CD4-positive, alpha-beta T cell treated with Interleukin-2 at 100 ng/mL for 4 hours (primary cell): Measurements from ENCODE around the gene CHSY1.
A peak's percentile ranks its signal among the peaks of the same experiment; 100 is the strongest.

Source experiments
- DNase-seq: peaks from one replicate; pipeline ENCODE4 v3.0.0-alpha.2; 2020; ENCODE audit warnings: low spot score

Gene CHSY1

DNA sequence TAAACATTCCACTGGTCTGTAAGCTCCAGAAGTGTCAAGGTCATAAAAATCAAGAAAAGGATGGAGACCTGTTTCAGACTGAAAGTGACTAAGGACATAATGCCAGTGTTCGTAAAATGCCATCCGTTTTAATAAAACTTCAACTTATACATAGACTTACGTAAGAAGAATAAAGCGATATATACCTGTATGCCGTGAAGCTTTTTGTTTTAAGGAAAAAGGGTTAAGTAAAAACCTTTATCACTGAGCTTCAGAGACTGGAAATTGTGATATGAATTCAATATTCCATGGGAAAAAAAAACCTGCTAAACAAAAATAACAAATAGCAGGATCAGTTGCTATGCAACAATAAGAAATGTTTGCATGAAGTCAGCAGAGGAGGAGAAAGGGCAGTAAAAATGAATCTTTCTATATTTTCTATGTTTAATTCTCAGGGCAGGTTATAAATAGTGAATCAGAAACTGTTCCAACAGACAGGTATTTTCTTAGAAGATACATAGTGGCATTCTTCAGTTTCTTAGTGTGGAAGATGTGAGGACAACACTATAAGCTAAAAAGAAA lies 42.5 kb downstream of the CHSY1 start:
- DNase-seq = no peak

DNA sequence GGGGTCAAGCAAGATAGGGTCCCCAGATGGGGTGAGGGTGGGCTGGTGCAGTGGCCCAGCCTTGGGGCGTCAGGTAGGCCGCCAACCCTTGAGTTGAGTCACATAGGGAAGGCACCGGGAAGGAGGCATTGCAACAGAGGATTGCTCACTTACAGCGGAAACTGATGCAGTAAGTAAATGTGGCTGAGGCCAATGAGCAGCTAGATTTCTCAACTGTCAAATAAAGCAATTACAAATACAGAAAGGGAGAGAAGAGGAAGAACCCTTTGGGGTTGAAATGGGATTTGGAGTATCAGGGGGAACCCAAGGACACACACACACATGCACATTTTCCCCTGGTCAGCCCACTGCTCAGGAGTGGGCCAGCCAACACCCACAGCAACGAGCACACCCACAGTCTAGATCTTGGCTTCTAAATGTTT lies 44.0 kb downstream of the CHSY1 start:
- DNase-seq = no peak

DNA sequence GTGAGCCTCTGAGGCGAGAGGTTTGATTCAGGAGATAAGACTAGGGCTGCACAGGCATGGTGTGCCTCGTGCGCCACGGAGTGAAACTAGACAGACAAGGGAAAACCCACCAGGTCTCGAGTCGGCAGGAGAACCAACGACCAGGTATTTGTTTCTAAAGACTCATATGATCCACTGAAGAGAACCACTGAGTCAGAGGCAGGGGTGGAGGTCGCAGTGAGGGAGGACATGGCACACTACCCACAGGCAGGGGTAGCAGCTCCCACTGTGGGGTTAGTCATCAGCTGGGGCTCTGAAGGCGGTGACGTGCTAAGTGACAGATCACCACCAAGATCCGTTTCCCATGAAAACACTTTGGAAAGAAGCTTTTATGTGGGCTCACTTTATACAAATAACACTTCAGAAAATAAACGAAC lies 45.7 kb downstream of the CHSY1 start:
- peak; percentile 87 for DNase-seq

DNA sequence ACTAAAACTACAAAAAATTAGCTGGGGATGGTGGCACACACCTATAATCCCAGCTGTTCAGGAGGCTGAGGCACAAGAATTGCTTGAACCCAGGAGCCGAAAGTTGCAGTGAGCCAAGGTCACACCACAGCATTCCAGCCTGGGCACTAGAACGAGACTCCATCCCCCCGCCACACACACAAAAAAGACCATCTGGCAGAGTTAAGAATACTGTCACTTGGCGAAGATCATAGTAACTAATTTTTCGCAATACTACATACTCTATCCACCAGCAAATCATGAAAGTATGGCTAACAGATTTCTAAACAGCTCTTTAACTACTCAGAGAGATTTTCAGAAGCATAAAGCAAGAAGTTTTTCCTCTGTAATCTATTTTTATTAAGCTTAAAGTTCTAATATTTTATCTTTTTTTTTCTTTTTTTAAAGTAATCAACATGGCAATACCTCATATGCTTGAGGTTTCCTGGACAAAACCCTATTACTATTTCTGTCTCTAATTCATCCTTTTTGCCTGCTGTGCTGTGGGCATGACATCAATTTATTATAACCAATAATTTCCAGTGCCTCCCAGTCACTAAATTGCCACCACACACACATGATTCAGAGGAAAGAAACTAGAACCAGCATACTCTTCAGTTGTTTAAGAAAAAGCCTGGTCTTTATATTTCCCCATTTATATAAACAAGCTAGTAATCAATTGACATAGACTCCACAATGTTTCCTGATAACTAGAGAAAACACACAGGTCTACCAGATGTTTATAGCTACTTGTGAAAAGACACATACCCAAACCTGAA lies 46.9 kb downstream of the CHSY1 start:
- DNase-seq = no peak

DNA sequence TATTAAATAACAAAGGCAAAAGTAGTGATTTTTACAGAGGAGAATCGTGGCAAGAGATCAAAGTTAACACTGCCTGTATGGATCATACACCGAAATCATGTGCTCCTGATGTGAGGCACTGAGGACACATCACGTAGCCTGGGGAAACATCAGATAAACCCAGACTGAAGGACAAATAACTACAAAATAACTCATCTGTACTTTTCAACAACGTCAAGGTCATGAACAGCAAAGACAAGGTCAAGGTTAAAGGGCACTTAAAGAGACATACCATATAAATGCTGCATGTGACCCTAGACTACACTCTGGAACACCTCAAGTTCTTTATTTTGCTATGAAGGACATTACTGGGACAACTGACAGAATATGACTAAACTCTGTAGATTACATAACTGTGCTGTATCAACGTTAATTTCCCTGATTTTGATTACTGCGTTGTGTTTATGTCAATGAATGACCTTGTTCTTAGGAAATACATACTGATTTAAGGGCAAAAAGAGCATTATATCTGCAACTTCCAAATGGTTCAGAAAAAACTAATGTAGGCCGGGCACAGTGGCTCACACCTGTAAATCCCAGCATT lies 48.1 kb downstream of the CHSY1 start:
- DNase-seq = no peak

DNA sequence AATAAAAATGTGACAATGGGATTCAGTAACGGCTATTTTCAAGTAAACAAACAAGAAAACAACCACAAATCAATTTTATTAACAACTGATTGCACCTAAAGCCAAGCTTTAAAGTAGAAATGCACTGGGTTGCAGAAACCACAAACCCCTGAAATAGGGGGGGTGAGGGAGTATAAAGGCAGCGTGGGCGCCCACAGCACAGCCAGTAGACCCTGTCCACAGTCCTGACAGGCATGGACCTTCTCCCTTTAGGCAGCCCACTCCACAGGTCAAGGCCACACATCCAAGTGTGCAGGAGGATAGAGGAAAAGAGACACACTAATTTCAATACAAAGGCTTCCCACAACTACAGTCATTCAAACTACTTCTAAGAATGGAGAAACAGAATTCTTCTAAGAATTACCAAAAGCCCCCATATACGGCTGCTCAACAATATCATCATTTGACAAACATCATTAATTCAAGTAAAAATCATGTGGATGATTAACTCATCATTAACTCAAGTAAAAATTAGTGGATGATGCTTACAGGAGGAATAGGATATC lies 48.7 kb downstream of the CHSY1 start:
- peak; percentile 17 for DNase-seq

DNA sequence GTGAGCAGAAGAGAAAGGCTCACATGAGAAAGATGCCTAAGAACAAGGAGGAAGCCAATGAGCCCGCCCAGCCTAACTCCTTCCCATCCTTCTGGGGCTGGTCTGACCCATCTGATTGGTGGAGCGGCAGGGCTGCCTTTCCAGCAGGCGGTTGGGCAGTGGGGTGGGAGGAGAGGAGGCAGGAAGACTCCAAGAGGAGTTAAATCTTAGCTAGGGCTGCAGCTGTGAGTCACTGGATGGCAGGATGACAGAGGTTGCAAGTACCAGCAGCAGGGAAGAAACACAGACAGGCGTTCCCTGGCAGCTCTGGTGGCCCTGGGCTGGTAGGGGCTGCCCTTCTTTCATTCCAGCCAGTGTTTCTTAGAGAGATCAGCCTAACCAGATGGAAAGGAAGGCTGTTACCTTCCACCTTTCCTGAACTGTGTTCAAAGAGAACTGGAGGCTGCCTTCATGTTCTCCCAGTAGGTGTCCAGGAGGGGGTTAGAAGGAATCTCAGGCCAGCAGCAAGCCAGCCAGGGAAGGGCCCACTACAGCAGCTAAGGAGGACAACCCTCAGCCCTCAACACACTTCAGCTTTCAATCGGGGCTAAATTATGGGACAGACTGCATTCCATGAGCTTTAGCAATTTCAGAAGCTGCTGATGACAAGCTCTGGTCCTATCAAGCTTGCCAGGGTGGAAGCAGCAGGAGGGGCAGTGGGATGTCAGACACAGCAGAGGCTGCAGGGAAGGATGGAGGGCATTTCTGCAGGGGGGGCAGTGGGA lies 50.3 kb downstream of the CHSY1 start:
- DNase-seq = no peak

DNA sequence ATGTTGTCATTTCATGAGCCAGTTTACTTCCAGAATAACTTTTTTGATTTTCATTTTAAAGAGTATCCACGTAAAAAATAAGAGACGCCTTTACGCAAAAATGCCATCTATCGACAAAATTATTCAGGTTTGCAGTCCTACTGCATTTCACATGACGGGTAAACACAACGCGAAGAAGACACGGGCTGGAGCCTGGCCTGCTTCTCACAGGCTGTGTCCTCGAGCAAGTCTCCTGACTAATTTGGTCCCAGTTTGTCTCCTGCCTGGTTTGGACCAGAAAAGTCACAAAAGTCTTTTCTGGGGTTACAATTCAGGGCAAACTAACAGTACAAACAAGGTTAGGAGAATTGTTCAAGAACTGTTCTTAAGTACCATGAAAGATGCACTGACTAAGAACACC lies 51.7 kb downstream of the CHSY1 start:
- no peak for DNase-seq

DNA sequence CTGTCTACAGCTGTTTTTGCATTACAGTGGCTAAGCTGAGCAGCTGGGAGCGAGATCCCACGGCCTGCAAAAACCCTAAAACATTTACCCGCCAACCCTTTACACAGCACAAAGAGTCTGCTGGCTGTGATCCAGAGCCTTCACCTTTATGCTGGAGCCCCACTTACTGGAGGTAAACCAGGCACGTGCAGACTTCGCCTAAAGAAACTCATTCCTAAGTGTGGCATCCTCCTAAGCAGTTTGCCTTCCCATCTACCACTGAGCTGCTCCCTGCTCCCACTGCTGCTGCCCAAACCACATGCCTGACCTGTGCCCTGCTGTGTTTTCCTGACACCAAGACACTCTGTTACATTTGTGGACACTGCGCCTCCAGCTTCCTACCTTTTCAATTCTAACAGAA lies 53.0 kb downstream of the CHSY1 start:
- DNase-seq = no peak

DNA sequence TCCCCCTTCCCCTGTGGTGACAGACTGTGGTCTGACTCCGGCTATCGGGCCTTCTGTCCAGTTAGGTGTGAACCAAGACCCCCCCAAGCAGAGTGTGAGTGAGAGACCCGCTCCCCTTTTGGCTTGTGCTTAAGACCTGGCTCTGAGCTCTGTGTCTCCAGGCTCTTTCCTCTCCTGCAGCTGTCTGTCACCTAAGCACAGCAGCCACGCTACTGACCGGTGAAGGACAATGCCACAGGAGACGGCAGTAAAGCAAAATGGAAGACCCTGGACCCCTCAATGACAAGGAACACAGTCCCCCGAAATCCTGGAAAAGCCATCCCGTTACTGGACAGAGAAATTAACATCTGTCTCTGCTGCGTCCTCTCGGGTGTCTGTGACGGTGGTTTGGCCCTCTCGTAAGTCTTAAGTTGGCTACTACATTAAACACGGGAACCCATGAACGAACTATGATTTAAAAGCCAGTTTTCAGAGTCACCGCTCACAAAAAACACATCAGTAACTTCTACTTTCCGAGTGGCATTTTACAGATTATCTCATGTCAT lies 53.7 kb downstream of the CHSY1 start:
- no peak for DNase-seq

DNA sequence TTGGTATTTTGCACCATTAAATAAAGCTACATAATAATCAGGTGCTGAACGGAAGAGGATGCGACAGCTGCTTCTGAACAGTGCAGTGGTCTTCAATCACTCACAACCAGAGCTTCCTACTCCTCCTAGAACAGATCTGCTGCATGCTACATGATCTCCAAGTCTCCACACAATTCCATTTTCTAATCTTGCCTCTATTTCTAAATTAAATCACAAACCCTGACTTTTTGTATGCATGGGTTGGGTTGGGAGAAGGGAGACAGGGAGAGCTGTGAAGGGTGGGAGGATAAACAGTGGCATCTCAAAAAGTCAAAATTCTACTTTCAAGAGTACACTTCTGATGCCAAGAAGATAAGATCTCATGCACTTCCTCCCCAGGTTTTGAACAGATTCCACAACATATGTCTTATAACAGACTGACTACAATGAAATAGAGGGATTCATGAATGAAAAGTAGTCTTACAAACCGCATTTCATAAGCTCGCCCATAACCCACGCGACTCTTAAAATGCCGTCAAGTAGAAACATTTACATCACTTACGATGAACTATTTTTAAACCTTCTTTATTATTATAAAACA lies 57.2 kb downstream of the CHSY1 start:
- no peak for DNase-seq

DNA sequence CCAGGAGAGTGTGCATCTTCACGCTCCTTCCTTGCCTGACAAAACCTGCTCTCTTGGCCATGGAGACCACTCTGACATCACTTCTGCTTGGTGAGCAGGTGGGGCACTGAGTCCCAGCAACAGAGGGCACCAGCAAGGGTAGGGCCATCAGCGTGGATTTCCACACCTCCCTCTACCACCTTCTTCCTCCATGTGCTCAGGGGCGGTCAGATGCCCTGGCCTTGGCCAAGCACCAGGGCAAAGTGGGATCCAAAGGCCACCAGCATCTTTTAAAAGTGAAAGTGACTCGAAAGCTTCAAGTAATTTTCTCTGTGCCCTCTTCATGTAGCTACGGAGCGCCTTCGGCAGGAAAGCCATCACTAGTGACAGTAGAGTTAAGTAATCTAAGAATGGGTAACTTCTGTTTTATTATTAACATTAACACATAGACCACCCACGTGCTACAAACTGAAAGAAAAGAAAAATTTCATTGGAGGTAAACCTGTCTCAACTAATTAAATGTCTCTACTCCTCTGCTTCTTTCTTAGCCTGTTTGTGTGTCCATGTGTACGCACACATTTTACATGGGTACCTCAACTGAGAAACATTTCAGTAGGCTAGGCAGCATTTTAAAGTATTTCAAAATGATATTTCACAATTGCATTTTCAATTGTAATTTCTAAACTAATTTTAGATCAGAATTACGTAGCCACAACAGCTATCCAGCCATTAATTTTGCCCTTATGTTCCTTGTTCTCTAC lies 57.9 kb downstream of the CHSY1 start:
- no peak for DNase-seq

DNA sequence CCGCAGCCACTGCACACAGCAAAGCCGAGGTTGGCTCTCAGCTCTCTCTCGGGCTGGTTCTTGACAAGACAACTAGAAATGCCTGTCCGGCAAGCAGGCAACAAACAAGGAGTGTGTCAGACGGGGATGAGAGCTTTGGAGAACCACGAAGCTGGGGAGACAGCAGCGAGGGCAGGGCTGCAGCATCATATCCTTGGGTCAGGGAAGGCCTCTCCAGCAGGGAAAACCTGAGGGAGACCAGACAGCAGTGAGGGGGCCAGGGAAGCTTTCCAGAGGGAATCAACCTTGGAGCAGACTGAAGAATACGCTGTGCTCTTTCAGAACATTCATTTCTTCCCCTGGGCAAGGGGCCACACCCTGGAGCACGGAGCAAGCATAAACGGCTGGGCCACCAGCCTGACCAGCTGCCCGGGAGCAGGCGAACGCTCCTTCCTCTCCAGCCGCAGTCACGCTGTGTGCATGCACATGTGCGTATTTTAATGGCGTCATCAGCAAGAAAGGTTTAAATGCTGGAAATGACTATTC lies 58.7 kb downstream of the CHSY1 start:
- no peak for DNase-seq

DNA sequence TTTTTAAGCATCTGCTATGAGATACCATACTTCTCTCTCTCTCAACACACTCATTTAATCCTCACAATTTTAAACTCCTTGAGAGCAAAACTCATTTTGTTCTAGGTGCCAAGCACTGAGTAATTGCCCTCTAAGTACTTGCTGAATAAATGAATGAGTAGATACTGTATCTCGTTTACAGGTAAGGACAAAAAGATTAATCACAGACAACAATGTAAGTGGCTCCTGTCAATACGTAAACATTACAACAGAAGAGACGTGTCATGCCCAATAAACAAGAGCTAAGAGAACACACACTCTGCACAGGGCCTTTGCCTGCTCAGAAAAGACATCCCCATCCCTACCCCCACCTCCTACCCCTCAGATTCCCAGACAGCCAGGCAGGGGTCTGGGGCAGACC lies 59.8 kb downstream of the CHSY1 start:
- no peak for DNase-seq

DNA sequence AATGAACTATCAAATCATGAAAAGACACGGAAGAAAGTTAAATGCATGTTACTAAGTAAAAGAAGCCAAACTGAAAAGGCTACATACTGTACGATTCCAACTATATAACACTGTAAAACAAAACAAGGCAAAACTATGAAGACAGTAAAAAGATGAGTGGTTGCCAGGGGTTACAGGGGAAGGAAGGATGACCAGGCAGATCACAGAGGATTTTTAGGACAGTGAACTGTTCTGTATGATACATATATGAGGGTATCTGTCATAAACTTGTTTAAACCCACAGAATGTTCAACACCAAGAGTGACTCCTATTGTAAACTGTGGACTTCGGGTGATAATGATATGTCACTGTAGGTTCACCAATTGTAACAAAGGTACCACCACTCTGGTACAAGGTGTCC lies 60.6 kb downstream of the CHSY1 start:
- no peak for DNase-seq

DNA sequence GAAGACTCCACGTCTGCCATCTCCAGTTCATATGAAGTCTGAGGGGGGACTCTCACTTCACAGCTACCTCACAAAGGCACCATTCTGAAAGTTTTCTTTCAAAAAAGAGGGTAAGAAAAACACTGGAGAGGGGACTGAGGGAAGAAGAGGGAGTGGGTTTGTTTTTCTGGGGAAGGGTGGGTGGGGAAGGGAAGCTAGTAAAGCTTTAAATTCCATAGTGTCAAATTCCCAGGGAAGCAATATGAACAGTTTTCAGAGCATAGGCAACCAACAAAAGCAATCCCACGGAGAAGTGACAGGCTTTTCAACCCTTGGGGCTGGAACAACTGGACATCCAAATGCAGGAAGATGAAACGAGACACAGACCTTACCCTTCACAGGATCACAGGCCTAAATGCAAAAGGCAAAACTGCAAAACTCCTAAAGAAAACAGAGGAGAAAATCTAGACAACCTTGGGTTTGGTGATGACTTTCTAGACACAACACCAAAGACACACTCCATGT lies 61.7 kb downstream of the CHSY1 start:
- no peak for DNase-seq

DNA sequence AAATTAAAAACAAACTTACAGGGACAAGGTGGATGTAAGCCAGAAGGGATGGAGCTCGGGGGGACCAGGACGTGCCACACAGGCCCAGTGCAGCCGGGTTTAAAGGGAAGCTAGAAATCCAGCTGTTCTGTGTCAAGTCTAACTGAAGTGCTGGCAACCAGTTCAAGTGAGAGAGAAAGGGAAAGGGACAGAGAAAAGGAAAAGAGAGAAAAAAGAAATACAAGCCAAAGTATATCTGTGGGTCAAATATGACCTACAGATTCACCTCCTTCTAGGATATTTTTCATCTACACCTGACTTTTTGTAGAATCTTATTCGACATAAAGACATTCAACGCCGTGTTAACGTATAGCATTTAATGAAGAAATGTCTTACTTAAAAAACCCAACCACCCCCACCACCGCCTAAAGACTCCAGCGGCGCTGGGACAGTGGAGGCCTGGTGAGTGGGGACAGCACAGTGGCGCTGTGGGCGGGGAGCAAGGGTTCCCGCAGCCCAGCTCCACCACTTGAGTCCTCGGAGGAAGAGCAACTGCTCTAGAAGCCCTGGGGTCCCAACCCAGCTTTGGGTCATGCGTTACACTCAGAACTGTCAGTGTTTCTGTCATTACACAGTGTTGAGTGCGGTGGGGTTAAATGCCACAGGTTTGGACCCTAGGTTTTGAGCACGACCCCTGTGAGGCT lies 62.3 kb downstream of the CHSY1 start:
- no peak for DNase-seq

DNA sequence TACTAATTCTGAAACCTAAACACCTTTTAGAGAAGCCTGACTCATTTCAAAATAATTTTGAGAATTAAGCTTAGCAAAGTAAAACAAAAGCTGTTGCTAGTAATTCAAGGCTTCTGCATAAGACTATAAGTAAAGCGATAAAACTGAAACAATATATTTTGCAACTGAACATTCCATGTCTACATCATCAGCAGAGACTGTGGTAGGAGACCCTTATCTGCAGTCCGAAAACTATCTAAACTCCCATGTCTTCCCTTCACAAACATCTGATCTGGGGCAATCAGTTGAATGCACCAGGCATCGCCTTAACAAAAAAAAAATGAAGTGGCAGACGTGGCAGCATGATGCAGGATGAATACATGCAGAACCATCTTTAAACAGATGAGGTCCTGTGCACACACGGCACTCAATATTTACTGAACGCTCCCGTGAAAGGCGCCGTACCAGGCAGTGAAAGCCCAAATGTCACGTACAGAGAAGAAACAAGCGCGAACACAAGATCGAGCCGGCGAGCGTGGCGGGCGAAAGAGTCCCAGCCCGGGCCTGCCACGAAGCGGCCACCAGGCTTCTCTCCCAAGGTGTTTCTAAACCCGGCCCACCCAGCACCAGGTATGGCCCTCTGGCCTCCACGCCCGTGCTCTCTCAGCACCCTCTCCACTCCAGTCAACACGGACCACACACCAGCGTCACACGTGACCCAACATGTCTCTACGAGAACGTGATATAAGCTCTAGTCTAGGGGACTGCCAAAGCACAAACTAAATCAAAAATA lies 63.0 kb downstream of the CHSY1 start:
- DNase-seq = no peak
